IPS-20b (cell line): ENCODE measurements around the gene VPS41.

Experiments used
- H3K27ac ChIP-seq: one replicate; pipeline ENCODE4 v1.5.1; 2013; ENCODE audit warnings: low read length
- H3K27me3 ChIP-seq: 2 replicates; pipeline ENCODE4 v1.6.1; 2013; ENCODE audit warnings: mild to moderate bottlenecking, low read length, inconsistent platforms; ENCODE audit not compliant: insufficient read depth
- H3K36me3 ChIP-seq: 2 replicates; pipeline ENCODE4 v1.6.1; 2013; ENCODE audit warnings: low read depth, mild to moderate bottlenecking, inconsistent platforms, low read length, moderate library complexity; ENCODE audit not compliant: insufficient read depth
- H3K4me1 ChIP-seq: 2 replicates; pipeline ENCODE4 v1.6.1; 2013; ENCODE audit warnings: mild to moderate bottlenecking, control low read depth, inconsistent platforms, low read length, moderate library complexity; ENCODE audit not compliant: insufficient read depth
- H3K4me3 ChIP-seq: 2 replicates; pipeline ENCODE4 v1.5.1; 2013; ENCODE audit warnings: mild to moderate bottlenecking, low read length, inconsistent platforms
- H3K9ac ChIP-seq: 2 replicates; pipeline ENCODE4 v1.6.1; 2013; ENCODE audit warnings: low read depth, mild to moderate bottlenecking, inconsistent platforms, low read length, moderate library complexity
- H3K9me3 ChIP-seq: 2 replicates; pipeline ENCODE4 v1.6.1; 2013; ENCODE audit warnings: mild to moderate bottlenecking, low read depth, low read length, inconsistent platforms; ENCODE audit not compliant: insufficient read depth

Gene VPS41

GRCh38 chr7:38753347-38753746 is 155.6 kb downstream of the VPS41 start:
- H3K27me3 ChIP-seq, result no peaks in the 10 kb centered on the region
- H3K36me3 ChIP-seq, result peaks cover 54% of the 10 kb centered on the region
- H3K9me3 ChIP-seq, result no peaks in the 10 kb centered on the region
- peaks cover 21% of the 10 kb centered on the region; the same call in 1 of the 2 replicates for H3K4me1 ChIP-seq
- no peak overlapping the region for H3K27ac ChIP-seq
- H3K9ac ChIP-seq, result no peak overlapping the region
- no peak overlapping the region for H3K4me3 ChIP-seq

- Histone ChIP-seq H3K27me3 (no peaks in the 10 kb centered on the region), H3K27ac (no peak overlapping the region), H3K4me1 (peaks cover 21% of the 10 kb centered on the region; the same call in 1 of the 2 replicates), H3K36me3 (peaks cover 46% of the 10 kb centered on the region), H3K4me3 (no peak overlapping the region), H3K9ac (no peak overlapping the region), H3K9me3 (no peaks in the 10 kb centered on the region)
Measured at GRCh38 chr7:38751416-38751815, 157.6 kb downstream of the VPS41 start.

GRCh38 chr7:38748056-38748610 is 160.9 kb downstream of the VPS41 start:
- Histone ChIP-seq H3K9me3 (no peaks in the 10 kb centered on the region), H3K27me3 (no peaks in the 10 kb centered on the region), H3K4me3 (no peak overlapping the region), H3K9ac (no peak overlapping the region), H3K4me1 (peaks cover 15% of the 10 kb centered on the region; the same call in 1 of the 2 replicates), H3K36me3 (peaks cover 51% of the 10 kb centered on the region), H3K27ac (no peak overlapping the region)

GRCh38 chr7:38746438-38746837 is 162.6 kb downstream of the VPS41 start:
- Histone ChIP-seq H3K27ac (no peak overlapping the region), H3K9me3 (no peaks in the 10 kb centered on the region), H3K27me3 (no peaks in the 10 kb centered on the region), H3K36me3 (peaks cover 60% of the 10 kb centered on the region), H3K9ac (no peak overlapping the region), H3K4me3 (no peak overlapping the region), H3K4me1 (no peaks in the 10 kb centered on the region)

GRCh38 chr7:38744746-38745145 is 164.2 kb downstream of the VPS41 start:
- no peak overlapping the region for H3K4me3 ChIP-seq
- no peaks in the 10 kb centered on the region for H3K27me3 ChIP-seq
- H3K27ac ChIP-seq, result no peak overlapping the region
- H3K36me3 ChIP-seq, result peaks cover 53% of the 10 kb centered on the region
- H3K9ac ChIP-seq, result no peak overlapping the region
- no peaks in the 10 kb centered on the region for H3K9me3 ChIP-seq
- H3K4me1 ChIP-seq, result no peaks in the 10 kb centered on the region

GRCh38 chr7:38743899-38744298 is 165.1 kb downstream of the VPS41 start:
- no peaks in the 10 kb centered on the region for H3K4me1 ChIP-seq
- H3K36me3 ChIP-seq, result peaks cover 53% of the 10 kb centered on the region
- no peaks in the 10 kb centered on the region for H3K9me3 ChIP-seq
- no peak overlapping the region for H3K27ac ChIP-seq
- no peak overlapping the region for H3K9ac ChIP-seq
- H3K27me3 ChIP-seq, result no peaks in the 10 kb centered on the region
- no peak overlapping the region for H3K4me3 ChIP-seq

- Histone ChIP-seq H3K27me3 (no peaks in the 10 kb centered on the region), H3K36me3 (peaks cover 44% of the 10 kb centered on the region), H3K4me1 (no peaks in the 10 kb centered on the region), H3K27ac (no peak overlapping the region), H3K4me3 (no peak overlapping the region), H3K9ac (no peak overlapping the region), H3K9me3 (no peaks in the 10 kb centered on the region)
Measured at GRCh38 chr7:38740041-38740440, 168.9 kb downstream of the VPS41 start.

- Histone ChIP-seq H3K36me3 (peaks cover 9% of the 10 kb centered on the region; the same call in 1 of the 2 replicates), H3K4me3 (no peak overlapping the region)
Measured at GRCh38 chr7:38736138-38736537, 172.9 kb downstream of the VPS41 start.

GRCh38 chr7:38731215-38731614 is 177.8 kb downstream of the VPS41 start:
- Histone ChIP-seq H3K9me3 (no peaks in the 10 kb centered on the region), H3K27ac (no peak overlapping the region), H3K4me1 (0 out of 2 replicates have a peak, but pooled peaks cover 3% of the 10 kb centered on the region), H3K36me3 (peaks cover 9% of the 10 kb centered on the region), H3K4me3 (no peak overlapping the region), H3K27me3 (no peaks in the 10 kb centered on the region), H3K9ac (no peak overlapping the region)

More at GRCh38 chr7:38736138-38736537, 172.9 kb downstream of the VPS41 start:
- no peaks in the 10 kb centered on the region for H3K27me3 ChIP-seq
- no peak overlapping the region for H3K27ac ChIP-seq
- no peaks in the 10 kb centered on the region for H3K4me1 ChIP-seq
- H3K9me3 ChIP-seq, result no peaks in the 10 kb centered on the region
- no peak overlapping the region for H3K9ac ChIP-seq

- Histone ChIP-seq H3K9me3 (no peaks in the 10 kb centered on the region), H3K4me1 (0 out of 2 replicates have a peak, but pooled peaks cover 3% of the 10 kb centered on the region), H3K27ac (no peak overlapping the region), H3K9ac (no peak overlapping the region), H3K27me3 (no peaks in the 10 kb centered on the region), H3K4me3 (no peak overlapping the region), H3K36me3 (peaks cover 23% of the 10 kb centered on the region)
Measured at GRCh38 chr7:38728145-38728544, 180.8 kb downstream of the VPS41 start.

GRCh38 chr7:38727184-38727940 is 181.6 kb downstream of the VPS41 start:
- Histone ChIP-seq H3K4me3 (no peak overlapping the region), H3K27ac (no peak overlapping the region), H3K9me3 (no peaks in the 10 kb centered on the region), H3K36me3 (peaks cover 23% of the 10 kb centered on the region), H3K4me1 (0 out of 2 replicates have a peak, but pooled peaks cover 3% of the 10 kb centered on the region), H3K27me3 (no peaks in the 10 kb centered on the region), H3K9ac (no peak overlapping the region)

GRCh38 chr7:38723327-38723726 is 185.7 kb downstream of the VPS41 start:
- no peak overlapping the region for H3K4me3 ChIP-seq
- H3K36me3 ChIP-seq, result peaks cover 23% of the 10 kb centered on the region
- no peaks in the 10 kb centered on the region for H3K27me3 ChIP-seq
- H3K9me3 ChIP-seq, result no peaks in the 10 kb centered on the region
- H3K4me1 ChIP-seq, result peaks cover 7% of the 10 kb centered on the region
- H3K27ac ChIP-seq, result no peak overlapping the region
- no peak overlapping the region for H3K9ac ChIP-seq
